ENCODE results near the gene NAA16. TPM values are rescaled to one million over a fixed set of nuclear protein-coding genes. Genes with fewer than 3 reads are reported as not detected.

The NAA16 gene
- total RNA-seq, 2 donors from 2014 or later: 17.6 to 19.9 TPM

DNA sequence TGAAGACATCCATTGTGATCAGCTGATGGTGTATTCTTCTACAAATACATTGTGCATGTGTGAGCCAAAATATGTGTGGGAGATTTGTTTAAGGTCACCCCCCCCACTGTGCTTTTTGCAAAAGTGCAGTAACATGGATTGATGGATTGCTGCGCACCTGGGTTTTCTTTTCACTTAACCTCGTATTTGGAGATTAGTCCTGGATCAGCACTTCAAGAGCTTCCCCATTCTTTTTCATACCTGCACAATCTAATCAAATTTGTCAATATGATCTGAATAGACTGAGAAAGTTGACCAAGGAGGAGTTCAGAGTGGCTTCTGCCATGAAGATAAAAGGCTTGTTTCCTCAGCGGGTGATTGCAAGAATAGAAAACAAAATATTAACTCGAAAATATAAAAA lies 23.7 kb downstream of the NAA16 start:
- no peaks in the 10 kb centered on the region for H3K27me3 ChIP-seq (replicated peaks; ENCODE audit: insufficient read depth)
- TF ChIP-seq POLR2AphosphoS5 (IDR thresholded peaks at IDR 0.05) (no peak), POLR2A (IDR thresholded peaks at IDR 0.05) (no peak)
- TF ChIP-seq, protein P1, sequence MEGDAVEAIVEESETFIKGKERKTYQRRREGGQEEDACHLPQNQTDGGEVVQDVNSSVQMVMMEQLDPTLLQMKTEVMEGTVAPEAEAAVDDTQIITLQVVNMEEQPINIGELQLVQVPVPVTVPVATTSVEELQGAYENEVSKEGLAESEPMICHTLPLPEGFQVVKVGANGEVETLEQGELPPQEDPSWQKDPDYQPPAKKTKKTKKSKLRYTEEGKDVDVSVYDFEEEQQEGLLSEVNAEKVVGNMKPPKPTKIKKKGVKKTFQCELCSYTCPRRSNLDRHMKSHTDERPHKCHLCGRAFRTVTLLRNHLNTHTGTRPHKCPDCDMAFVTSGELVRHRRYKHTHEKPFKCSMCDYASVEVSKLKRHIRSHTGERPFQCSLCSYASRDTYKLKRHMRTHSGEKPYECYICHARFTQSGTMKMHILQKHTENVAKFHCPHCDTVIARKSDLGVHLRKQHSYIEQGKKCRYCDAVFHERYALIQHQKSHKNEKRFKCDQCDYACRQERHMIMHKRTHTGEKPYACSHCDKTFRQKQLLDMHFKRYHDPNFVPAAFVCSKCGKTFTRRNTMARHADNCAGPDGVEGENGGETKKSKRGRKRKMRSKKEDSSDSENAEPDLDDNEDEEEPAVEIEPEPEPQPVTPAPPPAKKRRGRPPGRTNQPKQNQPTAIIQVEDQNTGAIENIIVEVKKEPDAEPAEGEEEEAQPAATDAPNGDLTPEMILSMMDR (IDR thresholded peaks at IDR 0.05): no peak
- H3K9me3 ChIP-seq: no peaks in the 10 kb centered on the region
- DNase-seq (ENCODE audit: low spot score): no peak
- no peaks in the 10 kb centered on the region for H3K36me3 ChIP-seq
- WGBS: 85% methylated on average over 4 of the region's 4 CpGs
- H3K4me3 ChIP-seq: no peak overlapping the region
- H3K4me1 ChIP-seq (replicated peaks): no peaks in the 10 kb centered on the region
- intact Hi-C loops (cut with DNase I): no loop called here
- H3K27ac ChIP-seq: no peak overlapping the region

DNA sequence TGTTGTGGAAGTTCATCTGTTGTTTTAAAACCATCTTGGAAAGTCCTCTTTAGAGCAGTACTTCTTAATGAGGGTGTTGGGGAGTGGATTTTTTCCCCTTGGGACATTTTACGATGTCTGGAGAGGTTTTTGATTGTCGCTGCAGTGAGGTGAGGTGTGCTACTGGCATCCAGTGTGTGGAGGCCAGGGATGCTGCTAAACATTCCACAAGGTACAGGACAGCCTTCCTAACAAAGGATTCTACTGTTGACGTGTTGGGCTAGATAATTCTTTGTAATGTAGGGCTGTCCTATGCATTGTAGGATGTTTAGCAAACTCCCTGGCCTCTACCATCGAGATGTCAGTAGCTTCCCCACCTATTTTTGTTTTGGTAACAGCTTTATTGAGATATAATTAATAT lies 33.3 kb downstream of the NAA16 start:
- Histone ChIP-seq H3K9me3 (no peaks in the 10 kb centered on the region), H3K27ac (no peak overlapping the region), H3K4me3 (no peak overlapping the region), H3K36me3 (no peaks in the 10 kb centered on the region), H3K4me1 (replicated peaks) (no peaks in the 10 kb centered on the region), H3K27me3 (replicated peaks; ENCODE audit: insufficient read depth) (no peaks in the 10 kb centered on the region)
- intact Hi-C loops (cut with DNase I): no loop called here
- no peak for DNase-seq (ENCODE audit: low spot score)
- TF ChIP-seq, protein P1 (IDR thresholded peaks at IDR 0.05): no peak
- TF ChIP-seq POLR2AphosphoS5 (IDR thresholded peaks at IDR 0.05): no peak
- TF ChIP-seq POLR2A (IDR thresholded peaks at IDR 0.05): no peak
- 81% methylated on average over 4 of the region's 4 CpGs for WGBS

DNA sequence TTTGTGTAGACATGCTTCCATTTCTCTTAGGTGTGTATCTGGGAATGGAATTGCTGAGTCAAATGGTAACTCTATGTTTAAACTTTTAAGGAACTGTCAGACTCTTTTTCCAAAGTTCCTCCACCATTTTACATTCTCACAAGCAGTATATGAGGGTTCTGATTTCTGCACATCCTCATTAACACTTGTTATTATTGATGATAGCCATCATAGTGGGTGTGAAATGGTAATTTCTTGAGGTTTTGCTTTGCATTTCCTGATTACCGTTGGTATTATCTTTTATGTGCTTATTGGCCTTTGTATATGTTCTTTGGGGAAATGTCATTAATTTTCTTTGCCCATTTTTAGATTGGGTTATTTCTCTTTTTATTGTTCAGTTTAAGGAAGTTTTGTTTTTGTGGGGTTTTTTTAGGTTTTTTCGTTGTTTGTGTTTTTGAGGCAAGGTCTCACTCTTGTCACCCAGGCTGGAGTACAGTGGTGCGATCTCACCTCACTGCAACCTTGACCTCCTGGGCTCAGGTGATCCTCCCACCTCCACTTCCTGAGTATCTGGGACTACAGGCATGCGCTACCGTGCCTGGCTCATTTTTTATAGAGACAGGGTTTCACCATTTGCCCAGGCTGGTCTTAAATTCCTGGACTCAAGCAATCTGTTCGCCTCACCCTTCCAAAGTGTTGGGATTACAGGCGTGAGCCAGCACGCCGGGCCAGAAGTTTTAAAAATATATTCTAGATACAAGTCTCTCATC lies 34.3 kb downstream of the NAA16 start:
- Histone ChIP-seq H3K4me1 (replicated peaks) (no peaks in the 10 kb centered on the region), H3K27ac (no peak overlapping the region), H3K36me3 (no peaks in the 10 kb centered on the region), H3K9me3 (no peaks in the 10 kb centered on the region), H3K4me3 (no peak overlapping the region), H3K27me3 (replicated peaks; ENCODE audit: insufficient read depth) (no peaks in the 10 kb centered on the region)
- no peak for DNase-seq (ENCODE audit: low spot score)
- WGBS: 85% methylated on average over 9 of the region's 9 CpGs
- no peak for TF ChIP-seq POLR2AphosphoS5 (IDR thresholded peaks at IDR 0.05)
- TF ChIP-seq, protein P1 (IDR thresholded peaks at IDR 0.05): no peak
- TF ChIP-seq POLR2A (IDR thresholded peaks at IDR 0.05): no peak
- intact Hi-C loops (cut with DNase I): no loop called here

DNA sequence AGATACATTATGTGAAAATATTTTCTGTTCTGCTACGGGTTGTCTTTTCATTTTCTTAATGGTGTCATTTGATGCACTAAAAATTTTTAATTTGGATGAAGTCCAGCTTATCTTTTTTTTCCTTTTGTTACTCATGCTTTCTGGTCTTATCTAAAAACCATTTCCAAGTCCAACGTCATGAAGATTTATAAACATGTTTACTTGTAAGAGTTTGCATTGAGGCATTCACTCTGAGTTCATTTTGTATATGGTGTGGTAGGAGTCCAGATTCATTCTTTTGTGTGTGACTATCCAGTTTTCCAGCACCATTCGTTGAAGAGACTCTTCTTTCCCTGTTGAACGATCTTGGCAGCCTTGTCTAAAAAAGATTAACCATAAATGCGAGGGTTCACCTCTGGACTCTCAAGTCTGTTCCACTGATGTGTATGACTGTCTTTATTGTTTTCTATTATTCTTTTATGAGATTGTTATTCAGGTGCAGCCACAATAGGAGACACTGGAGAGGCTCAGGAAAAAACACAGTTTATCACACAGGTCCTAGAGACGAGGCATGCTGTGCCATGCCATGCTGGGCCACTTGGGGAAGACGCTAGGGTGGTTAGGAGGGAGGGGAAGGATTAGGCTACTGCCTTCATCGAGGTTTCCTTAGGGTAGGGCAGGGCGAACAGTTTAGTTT lies 35.0 kb downstream of the NAA16 start:
- no peak for DNase-seq (ENCODE audit: low spot score)
- Histone ChIP-seq H3K36me3 (no peaks in the 10 kb centered on the region), H3K27ac (no peak overlapping the region), H3K4me1 (replicated peaks) (no peaks in the 10 kb centered on the region), H3K9me3 (no peaks in the 10 kb centered on the region), H3K4me3 (no peak overlapping the region), H3K27me3 (replicated peaks; ENCODE audit: insufficient read depth) (no peaks in the 10 kb centered on the region)
- intact Hi-C loops (cut with DNase I): no loop called here
- WGBS: 63% methylated on average over 9 of the region's 9 CpGs
- TF ChIP-seq, protein P1 (IDR thresholded peaks at IDR 0.05): no peak
- TF ChIP-seq POLR2A (IDR thresholded peaks at IDR 0.05) (no peak), POLR2AphosphoS5 (IDR thresholded peaks at IDR 0.05) (no peak)
